Kidney (tissue), 14 donors: ENCODE measurements around the gene FANCL. TPM values are rescaled to one million over a fixed set of nuclear protein-coding genes. Genes with fewer than 3 reads are reported as not detected.
A peak's percentile ranks its signal among the peaks of the same experiment; 100 is the strongest.
"Not testable (repeated sequence)": the region's sequence is repeated elsewhere in the genome, so short reads cannot be mapped to it uniquely, and the experiment has no call there.

Experiments
- DNase-seq, 5 donors: peaks; one replicate each; pipeline ENCODE4 v3.0.0-alpha.2; 2013 to 2020
- FAIRE-seq: peaks from 2 replicates; lab custom pipeline; 2012; peaks lifted over from hg19 to GRCh38; lab: Jason Lieb, UNC
- H3K27ac ChIP-seq, 2 donors: one replicate each; pipeline ENCODE4 v1.7.0; 2013; ENCODE audit warnings: low read depth in 2 of 2, low read length in 2 of 2, inconsistent platforms in 1 of 2
- H3K27me3 ChIP-seq: one replicate; pipeline ENCODE4 v1.7.1; 2013; ENCODE audit warnings: low read length, inconsistent platforms; ENCODE audit not compliant: control insufficient read depth, insufficient read depth
- H3K36me3 ChIP-seq, 3 donors: one replicate each; pipeline versions ENCODE4 v1.7.0 to v1.7.1; 2013; ENCODE audit warnings: low read length in 3 of 3, control low read depth in 1 of 3, inconsistent platforms in 1 of 3; ENCODE audit not compliant: insufficient read depth in 3 of 3, control insufficient read depth in 2 of 3
- H3K4me1 ChIP-seq, 3 donors: one replicate each; pipeline versions ENCODE4 v1.7.0 to v1.7.1; 2013; ENCODE audit warnings: low read length in 3 of 3, inconsistent platforms in 1 of 3, low read depth in 1 of 3; ENCODE audit not compliant: control insufficient read depth in 2 of 3, insufficient read depth in 2 of 3
- H3K4me3 ChIP-seq, 3 donors: one replicate each; pipeline versions ENCODE4 v1.7.0 to v1.8.1; 2013; ENCODE audit warnings: low read length in 3 of 3, control low read depth in 1 of 3, inconsistent platforms in 1 of 3
- H3K9ac ChIP-seq, 3 donors: one replicate each; pipeline versions ENCODE4 v1.7.0 to v1.7.1; 2013; ENCODE audit warnings: low read length in 3 of 3, control low read depth in 1 of 3, inconsistent platforms in 1 of 3
- H3K9me3 ChIP-seq, 3 donors: one replicate each; pipeline versions ENCODE4 v1.7.0 to v1.7.1; 2013; ENCODE audit warnings: low read length in 3 of 3, control low read depth in 1 of 3, inconsistent platforms in 1 of 3; ENCODE audit not compliant: control insufficient read depth in 2 of 3, insufficient read depth in 1 of 3
- CTCF ChIP-seq: IDR thresholded peaks from 3 replicates; pipeline ENCODE4 v1.5.1; 2012; ENCODE audit warnings: mild to moderate bottlenecking, moderate library complexity, borderline replicate concordance; ENCODE audit not compliant: insufficient read depth; ENCODE audit errors: extremely low read depth
- intact Hi-C: fragments of 100-400 bp; cut with DNase I; formaldehyde crosslinking; loops from one replicate; pipeline ENCODE4 v1.11.1; 2022
- polyA plus RNA-seq: library from polyadenylated mRNA; stranded (reverse); fragments of 350-450 nt; fragmentation: Illumina TruSeq; extraction: RNeasy Lipid Tissue Mini Kit (QIAGEN cat#74804); gene quantifications from one replicate; pipeline ENCODE4 v1.2.3, GENCODE V29; 2014; ENCODE audit warnings: low read depth, low replicate concordance; ENCODE audit not compliant: insufficient read depth
- total RNA-seq: library from RNA; stranded (reverse); fragmentation: NEBNext Ultra II Directional; extraction: Animal tissue kit (Norgen Biotek cat#: 25700); gene quantifications from one replicate; pipeline ENCODE4 v1.2.1, GENCODE V29; 2021
- donor health status: control.
- donor health status: control.
- donor health status: control.
- donor health status: control.
- donor health status: control.
- donor health status: DM: yes; HTN: yes; CAD: no.
- donor health status: Normal renal cell carcinoma (clear cell type).

Gene FANCL
- total and polyA plus RNA-seq, 2 donors from 2014 or later: 13.4 to 20.0 TPM

- H3K27ac ChIP-seq: no peak overlapping the region
- no peak for TF ChIP-seq CTCF
- H3K9me3 ChIP-seq: no peaks in the 10 kb centered on the region
- no peaks in the 10 kb centered on the region for H3K36me3 ChIP-seq
- FAIRE-seq: no peak
- H3K27me3 ChIP-seq: no peaks in the 10 kb centered on the region
- no peak overlapping the region for H3K4me3 ChIP-seq
- DNase-seq: no peak
- H3K4me1 ChIP-seq: no peaks in the 10 kb centered on the region
- H3K9ac ChIP-seq: no peak overlapping the region
- intact Hi-C loops: no loop called here
Observed at GRCh38 chr2:58186501-58186900, 54.6 kb downstream of the FANCL start.

GRCh38 chr2:58182527-58182926 lies 58.6 kb downstream of the FANCL start:
- DNase-seq (no peak), FAIRE-seq (no peak)
- no peak for TF ChIP-seq CTCF
- H3K9ac ChIP-seq: no peak overlapping the region
- intact Hi-C loops: no loop called here
- H3K27ac ChIP-seq: no peak overlapping the region
- no peaks in the 10 kb centered on the region for H3K36me3 ChIP-seq
- no peaks in the 10 kb centered on the region for H3K4me1 ChIP-seq
- H3K9me3 ChIP-seq: no peaks in the 10 kb centered on the region
- no peaks in the 10 kb centered on the region for H3K27me3 ChIP-seq
- no peak overlapping the region for H3K4me3 ChIP-seq

- H3K27me3 ChIP-seq: no peaks in the 10 kb centered on the region
- no peak for TF ChIP-seq CTCF
- no peak overlapping the region for H3K9ac ChIP-seq
- no peak for DNase-seq
- no peaks in the 10 kb centered on the region for H3K36me3 ChIP-seq
- no peak overlapping the region for H3K27ac ChIP-seq
- H3K4me1 ChIP-seq: no peaks in the 10 kb centered on the region
- no peaks in the 10 kb centered on the region for H3K9me3 ChIP-seq
- FAIRE-seq: no peak
- no peak overlapping the region for H3K4me3 ChIP-seq
- intact Hi-C loops: no loop called here
Observed at GRCh38 chr2:58180635-58181034, 60.5 kb downstream of the FANCL start.

GRCh38 chr2:58180175-58180574 lies 61.0 kb downstream of the FANCL start:
- H3K27ac ChIP-seq, H3K4me3 ChIP-seq, H3K27me3 ChIP-seq, FAIRE-seq, H3K9me3 ChIP-seq, H3K4me1 ChIP-seq, DNase-seq, H3K9ac ChIP-seq, H3K36me3 ChIP-seq, intact Hi-C loops: not testable (repeated sequence)

GRCh38 chr2:58177187-58177586 lies 63.9 kb downstream of the FANCL start:
- H3K9me3 ChIP-seq, H3K4me3 ChIP-seq, H3K27ac ChIP-seq, H3K4me1 ChIP-seq, H3K27me3 ChIP-seq, intact Hi-C loops, H3K9ac ChIP-seq, DNase-seq, H3K36me3 ChIP-seq, FAIRE-seq: not testable (repeated sequence)

- H3K27me3 ChIP-seq, H3K9ac ChIP-seq, H3K27ac ChIP-seq, H3K4me3 ChIP-seq, H3K4me1 ChIP-seq, FAIRE-seq, H3K9me3 ChIP-seq, H3K36me3 ChIP-seq, intact Hi-C loops: not testable (repeated sequence)
- peak in 1 of 5 donors; percentile 28 for DNase-seq
Observed at GRCh38 chr2:58171831-58172230, 69.3 kb downstream of the FANCL start.
